Peyer's patch (tissue), 4 donors: Measurements from ENCODE around the gene AP2A2. TPM values are rescaled to one million over a fixed set of nuclear protein-coding genes. Genes with fewer than 3 reads are reported as not detected.

ENCODE experiments used
- DNase-seq, 3 donors: peaks; one replicate each; pipeline ENCODE4 v3.0.0-alpha.2; 2017 to 2019
- H3K27ac ChIP-seq, 4 donors: fragments of 200-600 bp; sonication (generic); one replicate each; pipeline ENCODE4 v1.5.1; 2016 to 2019
- H3K27me3 ChIP-seq, 2 donors: fragments of 200-600 bp; sonication (generic); one replicate each; pipeline ENCODE4 v1.5.1; 2019
- H3K36me3 ChIP-seq, 3 donors: fragments of 200-600 bp; sonication (generic); one replicate each; pipeline ENCODE4 v1.5.1; 2016 to 2019
- H3K4me1 ChIP-seq, 4 donors: fragments of 200-600 bp; sonication (generic); one replicate each; pipeline ENCODE4 v1.5.1; 2016 to 2019
- H3K4me3 ChIP-seq, 4 donors: fragments of 200-600 bp; sonication (generic); 1 replicate in 3 of 4; 2 replicates in 1 of 4; pipeline ENCODE4 v1.5.1; 2016 to 2019; ENCODE audit warnings: mild to moderate bottlenecking in 1 of 4
- H3K9me3 ChIP-seq, 4 donors: fragments of 200-600 bp; sonication (generic); one replicate each; pipeline ENCODE4 v1.5.1; 2016 to 2019; ENCODE audit warnings: mild to moderate bottlenecking in 1 of 4
- POLR2A ChIP-seq, 2 donors: fragments of 450-650 bp; IDR thresholded peaks; one replicate each; pipeline ENCODE4 v1.5.1; 2017; ENCODE audit warnings: antibody characterized with exemption in 2 of 2, mild to moderate bottlenecking in 2 of 2, moderate library complexity in 2 of 2
- total RNA-seq, 4 donors: library from RNA; depleted of rRNA; stranded (reverse); fragments of >200 nt; gene quantifications; one replicate each; pipeline ENCODE4 v1.1.0, GENCODE V29; 2016
- TF ChIP-seq, protein P1 (sequence below), 6 experiments: fragments of 450-650 bp in 4 of 6; fragments of 200-600 bp in 2 of 6; sonication (generic) in 1 of 6; IDR thresholded peaks; one replicate each; pipeline ENCODE4 v1.5.1; 2017 to 2019; ENCODE audit warnings: antibody characterized with exemption in 6 of 6, mild to moderate bottlenecking in 3 of 6, moderate library complexity in 1 of 6

AP2A2 gene
- total RNA-seq, 4 donors from 2014 or later: 103 to 383 (median 136) TPM

GRCh38 chr11:961921-962320, 36.3 kb downstream of the AP2A2 start:
- Histone ChIP-seq H3K4me3 (no peak overlapping the region), H3K36me3 (peaks cover 0 to 53% (median 0%) of the 10 kb centered on the region in 3 donors), H3K4me1 (no peaks in the 10 kb centered on the region), H3K27ac (no peak overlapping the region), H3K9me3 (no peaks in the 10 kb centered on the region), H3K27me3 (no peaks in the 10 kb centered on the region)
- no peak for DNase-seq
- TF ChIP-seq, protein P1, sequence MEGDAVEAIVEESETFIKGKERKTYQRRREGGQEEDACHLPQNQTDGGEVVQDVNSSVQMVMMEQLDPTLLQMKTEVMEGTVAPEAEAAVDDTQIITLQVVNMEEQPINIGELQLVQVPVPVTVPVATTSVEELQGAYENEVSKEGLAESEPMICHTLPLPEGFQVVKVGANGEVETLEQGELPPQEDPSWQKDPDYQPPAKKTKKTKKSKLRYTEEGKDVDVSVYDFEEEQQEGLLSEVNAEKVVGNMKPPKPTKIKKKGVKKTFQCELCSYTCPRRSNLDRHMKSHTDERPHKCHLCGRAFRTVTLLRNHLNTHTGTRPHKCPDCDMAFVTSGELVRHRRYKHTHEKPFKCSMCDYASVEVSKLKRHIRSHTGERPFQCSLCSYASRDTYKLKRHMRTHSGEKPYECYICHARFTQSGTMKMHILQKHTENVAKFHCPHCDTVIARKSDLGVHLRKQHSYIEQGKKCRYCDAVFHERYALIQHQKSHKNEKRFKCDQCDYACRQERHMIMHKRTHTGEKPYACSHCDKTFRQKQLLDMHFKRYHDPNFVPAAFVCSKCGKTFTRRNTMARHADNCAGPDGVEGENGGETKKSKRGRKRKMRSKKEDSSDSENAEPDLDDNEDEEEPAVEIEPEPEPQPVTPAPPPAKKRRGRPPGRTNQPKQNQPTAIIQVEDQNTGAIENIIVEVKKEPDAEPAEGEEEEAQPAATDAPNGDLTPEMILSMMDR (IDR thresholded peaks at IDR 0.05): no peak
- TF ChIP-seq POLR2A (IDR thresholded peaks at IDR 0.05): no peak

GRCh38 chr11:962688-963087, 37.0 kb downstream of the AP2A2 start:
- H3K27ac ChIP-seq: no peak overlapping the region

GRCh38 chr11:963852-964251, 38.2 kb downstream of the AP2A2 start:
- H3K9me3 ChIP-seq: no peaks in the 10 kb centered on the region
- no peak overlapping the region for H3K4me3 ChIP-seq
- no peaks in the 10 kb centered on the region for H3K27me3 ChIP-seq
- no peak for DNase-seq
- H3K27ac ChIP-seq: no peak overlapping the region
- peaks cover 0 to 64% (median 0%) of the 10 kb centered on the region in 3 donors for H3K36me3 ChIP-seq
- no peaks in the 10 kb centered on the region for H3K4me1 ChIP-seq
- TF ChIP-seq, protein P1 (IDR thresholded peaks at IDR 0.05): no peak
- no peak for TF ChIP-seq POLR2A (IDR thresholded peaks at IDR 0.05)

More at GRCh38 chr11:962688-963087, 37.0 kb downstream of the AP2A2 start:
- Histone ChIP-seq H3K36me3 (peaks cover 0 to 54% (median 0%) of the 10 kb centered on the region in 3 donors), H3K4me3 (no peak overlapping the region), H3K9me3 (no peaks in the 10 kb centered on the region), H3K27me3 (no peaks in the 10 kb centered on the region), H3K4me1 (no peaks in the 10 kb centered on the region)
- TF ChIP-seq, protein P1 (IDR thresholded peaks at IDR 0.05): no peak
- no peak for TF ChIP-seq POLR2A (IDR thresholded peaks at IDR 0.05)
- DNase-seq: no peak

- TF ChIP-seq POLR2A (IDR thresholded peaks at IDR 0.05): no peak
- TF ChIP-seq, protein P1 (IDR thresholded peaks at IDR 0.05): no peak
- H3K27me3 ChIP-seq: no peaks in the 10 kb centered on the region
- H3K4me3 ChIP-seq: no peak overlapping the region
- peaks cover 0 to 53% (median 0%) of the 10 kb centered on the region in 3 donors for H3K36me3 ChIP-seq
- H3K27ac ChIP-seq: no peak overlapping the region
- no peak for DNase-seq
- no peaks in the 10 kb centered on the region for H3K9me3 ChIP-seq
- H3K4me1 ChIP-seq: no peaks in the 10 kb centered on the region
Measured at GRCh38 chr11:965206-965775, 39.6 kb downstream of the AP2A2 start.

DNA sequence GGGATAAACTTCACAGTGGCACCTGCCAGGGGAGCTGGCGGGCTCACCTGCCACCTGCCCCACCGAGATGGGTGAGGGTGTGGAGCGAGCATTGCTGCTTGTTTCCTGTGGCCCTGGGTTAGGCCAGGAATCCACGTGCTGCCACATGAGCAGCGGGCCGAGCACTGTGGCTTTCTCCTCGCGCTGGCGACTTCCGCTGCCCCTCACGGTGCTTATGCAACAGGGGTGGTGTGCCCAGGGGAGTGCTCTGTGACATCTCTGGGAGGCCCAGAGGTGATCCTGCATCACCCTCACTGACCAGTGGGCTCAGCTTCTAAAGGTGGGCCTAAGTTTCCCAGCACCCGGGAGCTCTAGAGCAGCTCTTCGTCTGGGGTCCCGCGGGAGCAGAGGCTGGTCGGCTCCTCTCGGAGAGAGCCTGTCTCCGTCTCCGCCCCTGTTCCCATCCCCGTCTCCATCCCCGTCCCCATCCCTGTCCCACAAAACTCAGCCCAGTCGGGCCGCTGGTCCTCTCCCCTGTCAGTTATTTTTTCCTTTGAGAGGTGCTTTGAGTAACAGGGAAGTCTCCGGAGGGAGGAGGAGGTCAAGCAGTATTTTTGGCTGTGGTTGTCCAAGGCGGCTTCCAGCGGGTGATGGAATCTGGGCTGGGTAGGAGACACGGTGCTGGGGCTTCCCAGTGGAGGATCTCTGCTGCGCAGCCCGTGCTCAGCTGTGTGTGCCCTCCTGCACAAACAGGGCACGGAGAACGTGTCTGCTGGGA, 42.5 kb downstream of the AP2A2 start:
- H3K9me3 ChIP-seq: no peaks in the 10 kb centered on the region
- no peaks in the 10 kb centered on the region for H3K27me3 ChIP-seq
- no peaks in the 10 kb centered on the region for H3K4me1 ChIP-seq
- DNase-seq: no peak
- H3K36me3 ChIP-seq: peaks cover 0 to 53% (median 0%) of the 10 kb centered on the region in 3 donors
- H3K27ac ChIP-seq: no peak overlapping the region
- no peak for TF ChIP-seq POLR2A (IDR thresholded peaks at IDR 0.05)
- TF ChIP-seq, protein P1 (IDR thresholded peaks at IDR 0.05): no peak
- no peak overlapping the region for H3K4me3 ChIP-seq
